HG03520 (cell line): ENCODE measurements around the gene CNKSR3.

Experiments
- ATAC-seq: cut with Tn5 transposase; IDR thresholded peaks from one replicate; pipeline ENCODE4 v1.9.1; 2021; ENCODE audit warnings: mild to moderate bottlenecking, moderate library complexity; ENCODE audit not compliant: unreplicated experiment

The CNKSR3 gene

GRCh38 chr6:154479771-154480639 is 30.5 kb downstream of the CNKSR3 start:
- no peak for ATAC-seq

DNA sequence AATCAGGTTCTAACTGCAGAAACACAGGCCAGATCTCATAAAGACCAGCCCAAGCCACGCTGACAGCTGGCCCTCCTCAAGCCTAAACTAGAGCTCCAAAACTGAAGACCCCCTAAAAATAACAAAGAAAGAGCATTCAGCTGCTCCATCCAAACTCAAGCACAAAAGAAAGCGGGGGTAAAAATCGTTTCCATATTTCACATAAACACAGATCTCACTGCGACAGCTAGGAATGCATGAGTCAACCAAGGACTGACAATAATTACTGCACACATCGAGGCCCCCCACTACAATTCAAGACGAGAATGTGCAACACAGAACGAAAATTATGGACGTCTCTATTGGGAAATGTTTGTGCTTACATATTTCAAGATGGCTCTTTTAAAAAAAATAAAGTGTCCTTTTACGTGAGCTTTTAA is 31.1 kb downstream of the CNKSR3 start:
- ATAC-seq: no peak

GRCh38 chr6:154478701-154479060 is 31.8 kb downstream of the CNKSR3 start:
- no peak for ATAC-seq

- no peak for ATAC-seq
These were observed 32.3 kb downstream of the CNKSR3 start for GRCh38 chr6:154478021-154478700.

GRCh38 chr6:154476494-154476893 is 34.0 kb downstream of the CNKSR3 start:
- no peak for ATAC-seq

DNA sequence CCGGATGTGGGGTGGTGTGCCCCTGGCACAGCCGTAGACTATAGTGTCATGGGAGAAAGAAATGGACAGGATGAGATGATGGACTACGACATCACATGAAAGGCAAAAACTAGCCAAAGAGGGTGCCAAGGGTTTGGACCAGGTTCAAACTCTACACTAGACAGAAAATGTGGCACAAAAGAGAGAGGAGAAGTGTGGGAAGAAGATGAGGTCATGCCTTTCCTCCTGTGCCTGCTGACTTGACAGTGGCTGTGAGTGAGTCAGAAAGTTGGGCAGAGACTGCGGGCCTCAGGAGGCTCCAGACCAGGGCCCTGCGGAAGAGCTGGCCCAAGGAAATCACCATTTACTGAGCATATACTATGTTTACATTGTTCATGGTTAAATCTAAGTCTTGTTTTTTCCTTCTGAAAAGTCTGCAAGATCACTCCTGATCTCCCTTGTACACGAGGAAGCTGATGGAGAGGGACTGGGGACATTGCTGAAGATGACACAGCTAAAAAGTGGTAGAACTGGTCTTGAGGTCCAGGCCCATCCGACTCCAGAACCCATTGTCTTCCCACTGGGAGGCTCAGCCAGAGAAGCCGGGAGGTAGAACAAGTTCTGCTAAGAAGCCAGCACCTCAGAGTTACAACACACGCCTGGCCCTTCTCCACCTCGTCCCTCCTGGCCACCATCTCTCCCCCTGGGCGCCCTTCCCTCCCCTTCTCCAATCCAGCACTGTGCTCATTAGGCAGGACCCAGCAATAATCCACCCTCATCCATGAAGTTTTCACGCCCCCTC is 35.6 kb downstream of the CNKSR3 start:
- ATAC-seq: no peak

- no peak for ATAC-seq
These were observed 37.2 kb downstream of the CNKSR3 start for GRCh38 chr6:154473324-154473723.

- ATAC-seq: no peak
These were observed 38.7 kb downstream of the CNKSR3 start for GRCh38 chr6:154471609-154472362.

- ATAC-seq: no peak
These were observed 41.1 kb downstream of the CNKSR3 start for GRCh38 chr6:154469306-154469935.

GRCh38 chr6:154468760-154469159 is 41.7 kb downstream of the CNKSR3 start:
- no peak for ATAC-seq

- ATAC-seq: no peak
These were observed 43.4 kb downstream of the CNKSR3 start for GRCh38 chr6:154466971-154467679.

DNA sequence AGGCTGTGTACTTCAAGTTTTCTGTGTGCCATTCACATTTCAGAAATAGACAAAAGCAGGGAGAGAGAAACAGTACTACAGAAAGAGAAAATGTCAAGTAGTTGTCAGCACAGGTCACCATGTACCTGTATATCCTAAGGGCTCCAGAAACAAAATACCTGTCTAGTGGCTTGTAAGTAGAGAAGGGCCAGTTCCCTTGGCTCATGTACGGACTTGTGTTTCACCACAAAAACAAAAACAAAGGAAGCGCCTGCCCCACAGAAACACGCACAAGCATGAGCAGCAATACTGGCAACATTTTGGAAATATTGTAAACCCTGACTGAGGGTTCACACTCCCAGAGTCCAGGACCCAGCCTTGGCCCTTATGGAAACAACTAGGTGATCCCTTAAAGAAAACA is 44.3 kb downstream of the CNKSR3 start:
- no peak for ATAC-seq

DNA sequence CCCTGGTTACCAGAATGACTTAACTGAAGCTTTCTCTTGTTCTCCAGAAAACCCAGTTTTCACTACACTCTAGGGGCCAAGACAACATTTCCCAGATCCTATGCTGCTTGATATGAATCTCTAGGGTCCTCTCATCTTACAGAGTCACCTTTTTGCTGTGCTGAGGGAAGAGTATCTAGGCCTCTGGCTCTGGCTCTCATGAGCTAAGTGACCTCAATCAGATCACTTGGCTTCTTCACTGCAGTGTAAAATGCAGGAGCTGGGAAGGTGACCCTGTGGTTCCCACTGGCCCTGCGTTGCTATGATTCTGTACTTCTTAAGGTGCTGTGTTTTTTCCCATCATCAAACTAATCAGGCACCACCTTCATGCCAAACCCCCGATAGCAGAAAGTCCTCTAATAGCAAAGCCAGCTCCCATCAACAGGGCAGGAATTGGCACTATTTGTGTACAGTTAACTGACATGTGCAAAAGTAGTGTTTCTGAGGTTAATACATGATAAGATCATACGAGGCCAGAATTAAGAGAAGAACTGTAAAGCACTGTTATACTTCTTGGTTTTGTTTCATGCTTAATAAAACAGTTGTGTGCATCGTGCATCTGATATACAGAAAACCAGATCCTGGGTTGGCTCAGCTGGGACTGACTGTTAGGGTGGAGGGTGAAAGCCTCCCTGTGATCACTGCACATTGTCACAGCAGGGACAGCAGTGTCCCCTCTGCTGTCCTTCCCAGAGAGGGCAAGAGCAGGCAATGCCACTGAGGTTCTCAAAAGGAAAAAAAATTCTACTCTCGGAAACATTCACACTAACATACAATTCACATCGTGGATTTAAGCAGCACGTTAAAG is 46.7 kb downstream of the CNKSR3 start:
- no peak for ATAC-seq

GRCh38 chr6:154462425-154462824 is 48.1 kb downstream of the CNKSR3 start:
- ATAC-seq: no peak

DNA sequence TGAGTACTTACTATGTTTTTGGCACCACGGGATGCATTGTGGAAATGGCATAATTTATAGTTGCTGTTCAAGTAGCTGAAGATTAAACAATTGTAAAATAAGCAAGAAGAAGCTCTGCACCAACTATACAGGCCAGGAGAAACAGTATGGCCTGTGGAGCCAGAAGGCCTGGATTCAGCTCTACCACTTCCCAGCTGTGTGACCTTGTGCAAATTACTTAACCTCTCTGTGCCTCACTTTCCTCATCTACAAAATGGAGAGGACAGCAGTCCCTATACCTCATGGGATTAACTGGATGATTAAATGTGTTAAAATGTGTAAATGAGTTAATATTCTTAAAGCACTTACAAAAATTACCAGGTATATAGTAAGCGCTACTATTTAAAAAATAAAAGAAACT is 49.1 kb downstream of the CNKSR3 start:
- no peak for ATAC-seq

GRCh38 chr6:154460306-154461071 is 50.0 kb downstream of the CNKSR3 start:
- ATAC-seq: no peak

DNA sequence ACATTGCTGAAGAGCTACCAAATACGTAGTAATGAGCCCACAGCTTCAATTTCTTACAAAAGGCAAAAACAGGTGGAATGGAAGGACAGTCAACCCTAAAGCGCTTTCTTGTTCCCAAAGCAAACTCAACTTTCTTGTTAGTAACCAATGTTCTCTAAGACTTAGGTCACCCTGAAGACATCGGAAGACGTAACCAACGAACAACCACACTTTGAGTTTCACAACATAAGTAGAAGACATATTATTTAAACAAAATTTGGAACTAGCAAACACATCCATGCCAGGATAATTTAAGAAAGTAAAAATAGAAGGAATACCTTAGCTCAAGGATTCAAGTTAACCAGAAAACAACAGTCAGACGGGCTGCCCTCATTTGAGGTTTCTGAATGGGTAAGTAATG is 51.0 kb downstream of the CNKSR3 start:
- ATAC-seq: no peak
